ENCODE measurements around the gene TOMM34.

GRCh38 chr20:44954211-44954610, 6.0 kb downstream of the TOMM34 start:
- TF ChIP-seq, protein P1, sequence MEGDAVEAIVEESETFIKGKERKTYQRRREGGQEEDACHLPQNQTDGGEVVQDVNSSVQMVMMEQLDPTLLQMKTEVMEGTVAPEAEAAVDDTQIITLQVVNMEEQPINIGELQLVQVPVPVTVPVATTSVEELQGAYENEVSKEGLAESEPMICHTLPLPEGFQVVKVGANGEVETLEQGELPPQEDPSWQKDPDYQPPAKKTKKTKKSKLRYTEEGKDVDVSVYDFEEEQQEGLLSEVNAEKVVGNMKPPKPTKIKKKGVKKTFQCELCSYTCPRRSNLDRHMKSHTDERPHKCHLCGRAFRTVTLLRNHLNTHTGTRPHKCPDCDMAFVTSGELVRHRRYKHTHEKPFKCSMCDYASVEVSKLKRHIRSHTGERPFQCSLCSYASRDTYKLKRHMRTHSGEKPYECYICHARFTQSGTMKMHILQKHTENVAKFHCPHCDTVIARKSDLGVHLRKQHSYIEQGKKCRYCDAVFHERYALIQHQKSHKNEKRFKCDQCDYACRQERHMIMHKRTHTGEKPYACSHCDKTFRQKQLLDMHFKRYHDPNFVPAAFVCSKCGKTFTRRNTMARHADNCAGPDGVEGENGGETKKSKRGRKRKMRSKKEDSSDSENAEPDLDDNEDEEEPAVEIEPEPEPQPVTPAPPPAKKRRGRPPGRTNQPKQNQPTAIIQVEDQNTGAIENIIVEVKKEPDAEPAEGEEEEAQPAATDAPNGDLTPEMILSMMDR (IDR thresholded peaks at IDR 0.05) = no peak
- no peak for TF ChIP-seq EZH2 (IDR thresholded peaks at IDR 0.05)
